H1 (cell line): Measurements from ENCODE around the gene TMEM272. TPM values are rescaled to one million over a fixed set of nuclear protein-coding genes. Genes with fewer than 3 reads are reported as not detected.
A peak's percentile ranks its signal among the peaks of the same experiment; 100 is the strongest.

Experiments used
- CTCF ChIA-PET: fragments of 300-600 bp; sonication (Branson Sonifier 250); formaldehyde crosslinking; loops from one replicate; lab custom pipeline; 2021; ENCODE audit not compliant: partially characterized antibody; lab: Charles Lee
- POLR2A ChIA-PET: fragments of 300-600 bp; sonication (Branson Sonifier 250); formaldehyde crosslinking; loops from one replicate; lab custom pipeline; 2021; ENCODE audit warnings: inconsistent platforms; ENCODE audit not compliant: partially characterized antibody; lab: Charles Lee
- DNase-seq, 2 experiments: peaks; one replicate each; pipeline versions ENCODE4 v3.0.0 to v3.0.0-alpha.2; 2010 to 2022; ENCODE audit warnings: low spot score in 2 of 2, low read depth in 1 of 2, mixed read lengths in 1 of 2
- FAIRE-seq: peaks from 2 replicates; lab custom pipeline; 2011; peaks lifted over from hg19 to GRCh38; lab: Jason Lieb, UNC
- H2AFZ ChIP-seq: 2 replicates; pipeline ENCODE4 v1.8.1; 2012; ENCODE audit warnings: low read length, inconsistent platforms
- H2AK5ac ChIP-seq: 2 replicates; pipeline ENCODE4 v1.6.1; 2013; ENCODE audit warnings: low read depth, low read length
- H2BK120ac ChIP-seq: replicated peaks from 2 replicates; pipeline ENCODE3; 2013; ENCODE audit warnings: low read depth, low read length, inconsistent platforms
- H2BK12ac ChIP-seq: 2 replicates; pipeline ENCODE4 v1.6.1; 2013; ENCODE audit warnings: low read depth, low read length
- H2BK15ac ChIP-seq: 2 replicates; pipeline ENCODE4 v1.6.1; 2013; ENCODE audit warnings: low read length
- H2BK20ac ChIP-seq: 2 replicates; pipeline ENCODE4 v1.6.1; 2013; ENCODE audit warnings: low read length
- H2BK5ac ChIP-seq: 2 replicates; pipeline ENCODE4 v1.6.1; 2013; ENCODE audit warnings: low read depth, low read length
- H3K14ac ChIP-seq: 2 replicates; pipeline ENCODE4 v1.6.1; 2013; ENCODE audit warnings: inconsistent platforms; ENCODE audit not compliant: insufficient read length
- H3K18ac ChIP-seq: 2 replicates; pipeline ENCODE4 v1.6.1; 2013; ENCODE audit warnings: low read length; ENCODE audit errors: extremely low read depth
- H3K23ac ChIP-seq: 2 replicates; pipeline ENCODE4 v1.6.1; 2013; ENCODE audit warnings: inconsistent platforms; ENCODE audit not compliant: insufficient read length
- H3K23me2 ChIP-seq: 2 replicates; pipeline ENCODE4 v1.6.1; 2013; ENCODE audit warnings: low read depth, low read length
- H3K27ac ChIP-seq: 2 replicates; pipeline ENCODE4 v1.6.1; 2011; ENCODE audit warnings: low read depth, low read length, inconsistent platforms
- H3K27me3 ChIP-seq, 4 experiments: replicated peaks in 1 of 4; 1 replicate in 1 of 4; 2 replicates in 3 of 4; pipeline versions ENCODE4 v1.6.1 to v1.8.1; 2011 to 2013; ENCODE audit warnings: low read length in 3 of 4, mild to moderate bottlenecking in 3 of 4, inconsistent platforms in 2 of 4, mixed read lengths in 2 of 4, moderate library complexity in 1 of 4; ENCODE audit not compliant: control insufficient read depth in 3 of 4, insufficient read depth in 3 of 4; ENCODE audit errors: extremely low read depth in 1 of 4
- H3K36me3 ChIP-seq, 4 experiments: 2 replicates each; pipeline versions ENCODE4 v1.6.1 to v1.8.1; 2011 to 2013; ENCODE audit warnings: mild to moderate bottlenecking in 4 of 4, low read length in 3 of 4, moderate library complexity in 2 of 4, control low read depth in 1 of 4, inconsistent platforms in 1 of 4; ENCODE audit not compliant: insufficient read depth in 4 of 4, control insufficient read depth in 2 of 4
- H3K4ac ChIP-seq: replicated peaks from 2 replicates; pipeline ENCODE3; 2013; ENCODE audit warnings: low read length, low read depth, mixed read lengths, inconsistent platforms; ENCODE audit not compliant: insufficient read length
- H3K4me1 ChIP-seq, 4 experiments: replicated peaks in 1 of 4; 1 replicate in 1 of 4; 2 replicates in 3 of 4; pipeline versions ENCODE4 v1.6.1 to v1.8.1; 2011 to 2013; ENCODE audit warnings: low read length in 3 of 4, inconsistent platforms in 2 of 4, mixed read lengths in 1 of 4; ENCODE audit not compliant: insufficient read depth in 4 of 4, control insufficient read depth in 3 of 4
- H3K4me2 ChIP-seq, 2 experiments: 2 replicates each; pipeline versions ENCODE4 v1.6.1 to v1.8.1; 2011 to 2013; ENCODE audit warnings: low read depth in 2 of 2, low read length in 2 of 2, control low read depth in 1 of 2, inconsistent platforms in 1 of 2, mild to moderate bottlenecking in 1 of 2; ENCODE audit not compliant: insufficient read depth in 1 of 2
- H3K4me3 ChIP-seq, 4 experiments: fragments of 200-600, 300-600 bp in 1 of 4; sonication (generic), shearing (Covaris generic), sonication (Bioruptor Twin) in 1 of 4; 2 replicates each; pipeline versions ENCODE4 v1.5.1 to v1.8.1; 2011 to 2016; ENCODE audit warnings: low read length in 4 of 4, low read depth in 3 of 4, control low read depth in 2 of 4, inconsistent platforms in 2 of 4, mild to moderate bottlenecking in 2 of 4, mixed read lengths in 1 of 4, moderate library complexity in 1 of 4; ENCODE audit not compliant: insufficient read depth in 2 of 4; ENCODE audit errors: extremely low read depth in 1 of 4
- H3K56ac ChIP-seq: replicated peaks from 2 replicates; pipeline ENCODE3; 2013; ENCODE audit warnings: low read depth, mild to moderate bottlenecking, mixed read lengths, low read length, inconsistent platforms; ENCODE audit not compliant: insufficient read length
- H3K79me1 ChIP-seq: 2 replicates; pipeline ENCODE4 v1.6.1; 2013; ENCODE audit warnings: low read depth, low read length, control low read depth
- H3K79me2 ChIP-seq, 2 experiments: 2 replicates each; pipeline versions ENCODE4 v1.6.1 to v1.8.1; 2012 to 2013; ENCODE audit warnings: low read length in 2 of 2, mild to moderate bottlenecking in 2 of 2, inconsistent platforms in 1 of 2; ENCODE audit not compliant: insufficient read depth in 2 of 2, control insufficient read depth in 1 of 2
- H3K9ac ChIP-seq, 4 experiments: replicated peaks in 1 of 4; 1 replicate in 1 of 4; 2 replicates in 3 of 4; pipeline versions ENCODE4 v1.6.1 to v1.8.1; 2011 to 2013; ENCODE audit warnings: low read depth in 3 of 4, low read length in 3 of 4, control low read depth in 2 of 4, mild to moderate bottlenecking in 2 of 4, moderate library complexity in 2 of 4, inconsistent platforms in 1 of 4; ENCODE audit errors: extremely low read depth in 1 of 4
- H3K9me3 ChIP-seq, 2 experiments: 2 replicates each; pipeline versions ENCODE4 v1.6.1 to v1.8.1; 2012 to 2013; ENCODE audit warnings: mild to moderate bottlenecking in 2 of 2, moderate library complexity in 2 of 2, control low read depth in 1 of 2, inconsistent platforms in 1 of 2, low read depth in 1 of 2, low read length in 1 of 2, mixed read lengths in 1 of 2; ENCODE audit not compliant: insufficient read depth in 2 of 2
- H4K20me1 ChIP-seq, 2 experiments: replicated peaks in 1 of 2; 2 replicates each; pipeline versions ENCODE3 to v1.8.1; 2011 to 2013; ENCODE audit warnings: inconsistent platforms in 2 of 2, low read length in 2 of 2, mild to moderate bottlenecking in 1 of 2; ENCODE audit not compliant: insufficient read depth in 2 of 2, control insufficient read depth in 1 of 2
- H4K5ac ChIP-seq: 2 replicates; pipeline ENCODE4 v1.6.1; 2013; ENCODE audit warnings: low read length, low read depth, mixed read lengths, inconsistent platforms; ENCODE audit not compliant: insufficient read length
- H4K8ac ChIP-seq: 2 replicates; pipeline ENCODE4 v1.8.0; 2013; ENCODE audit warnings: mild to moderate bottlenecking, moderate library complexity, low read length, inconsistent platforms; ENCODE audit not compliant: insufficient read depth; ENCODE audit errors: extremely low read depth
- H4K91ac ChIP-seq: replicated peaks from 2 replicates; pipeline ENCODE3; 2013; ENCODE audit warnings: low read length, mixed read lengths, inconsistent platforms; ENCODE audit not compliant: insufficient read length
- CHD2 ChIP-seq: IDR thresholded peaks from 2 replicates; pipeline ENCODE4 v1.6.1; 2012; ENCODE audit warnings: low read length, improper control_type of control experiment
- WGBS, 2 experiments: shearing (Covaris generic) in 1 of 2; methylation state at CpG; one replicate each; pipeline versions ENCODE4 v1.1.6 to v1.1.7; 2013 to 2015; ENCODE audit warnings: low lambda C conversion rate in 2 of 2, mixed read lengths in 2 of 2, inconsistent platforms in 1 of 2, low coverage in 1 of 2, missing lambda C conversion rate in 1 of 2; ENCODE audit not compliant: insufficient replicate concordance in 2 of 2, insufficient coverage in 1 of 2, insufficient read length in 1 of 2; ENCODE audit errors: extremely low coverage in 1 of 2, missing lambda C conversion rate in 1 of 2; 5-methylcytosine and 5-hydroxymethylcytosine counted together
- polyA plus RNA-seq, 7 experiments: library from polyadenylated mRNA; depleted of rRNA in 3 of 7; stranded (reverse) in 5 of 7; unstranded in 2 of 7; fragments of >200 nt in 5 of 7; fragments of 200-250 nt in 2 of 7; gene quantifications; 1 replicate in 5 of 7; 2 replicates in 1 of 7; 4 replicates in 1 of 7; pipeline versions ENCODE4 v1.2.1 to v1.2.3, GENCODE V29; 2011 to 2013; ENCODE audit warnings: missing spikeins in 2 of 7, mixed read lengths in 2 of 7
- total RNA-seq: library from RNA; stranded (reverse); fragmentation: NEBNext Ultra II Directional; extraction: Animal tissue kit (Norgen Biotek cat#: 25700); gene quantifications from 2 replicates; pipeline ENCODE4 v1.2.1, GENCODE V29; 2021

TMEM272 gene
- total and polyA plus RNA-seq, 2 of the 8 experiments (the other 6 are each of a cell fraction or from before 2014, with no cell fraction given) = 0.05 TPM; not detected in 1

DNA sequence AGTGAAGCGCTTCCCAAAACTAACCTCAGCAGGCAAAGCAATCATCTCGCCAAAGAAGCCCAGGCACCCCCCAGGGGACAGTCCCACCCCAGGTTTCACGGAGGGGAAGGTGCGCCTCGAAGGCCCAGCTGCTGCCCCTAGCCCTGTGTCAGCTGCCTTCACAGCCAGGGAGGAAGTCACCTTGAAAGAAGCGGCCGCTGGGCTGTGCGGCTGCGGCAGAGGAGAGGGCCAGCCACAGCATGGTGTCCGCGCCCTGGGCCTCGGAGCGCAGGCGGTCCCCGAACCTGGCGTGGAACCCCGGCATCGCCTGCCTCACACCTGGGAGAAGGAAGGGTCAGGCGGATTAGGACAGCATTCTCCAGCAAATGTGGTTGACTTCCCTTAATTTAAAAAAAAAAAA lies 76.0 kb downstream of the TMEM272 start:
- no peaks in the 10 kb centered on the region for H3K36me3 ChIP-seq
- no peak overlapping the region for H3K56ac ChIP-seq
- no peak overlapping the region for H4K91ac ChIP-seq
- H4K20me1 ChIP-seq = peaks cover 0 to 3% of the 10 kb centered on the region in 2 experiments
- H3K27me3 ChIP-seq = no peaks in the 10 kb centered on the region
- FAIRE-seq (no peak), DNase-seq (no peak)
- no peak overlapping the region for H2AFZ ChIP-seq
- no peak overlapping the region for H2BK12ac ChIP-seq
- H4K5ac ChIP-seq = no peak overlapping the region
- H3K79me2 ChIP-seq = no peaks in the 10 kb centered on the region
- H2AK5ac ChIP-seq = no peak overlapping the region
- H3K14ac ChIP-seq = no peak overlapping the region
- WGBS, 2 experiments = 86% methylated on average over 19 of the region's 19 CpGs; no CpG with 5 or more reads in 1 of the 2 experiments
- peak overlapping the region in 1 of 2 experiments; percentile 17; a peak in 1 of 4 replicates for H3K4me2 ChIP-seq
- no peak overlapping the region for H2BK20ac ChIP-seq
- H3K4me3 ChIP-seq = no peak overlapping the region
- H3K9me3 ChIP-seq = no peaks in the 10 kb centered on the region
- ChIA-PET POLR2A (interaction anchor here (1.1 to 2.5 kb wide), 3 partner anchors 21 to 316 kb away, joined by 3 to 11 read pairs (median 3); partner anchors contain the start of gene INTS6), CTCF (interaction anchor here (0.8 to 4.3 kb wide), 18 partner anchors 11 to 447 kb away, joined by 3 to 38 read pairs (median 4); no protein-coding TSS in a partner anchor)
- H3K79me1 ChIP-seq = no peaks in the 10 kb centered on the region
- no peak overlapping the region for H2BK5ac ChIP-seq
- no peak for TF ChIP-seq CHD2
- H4K8ac ChIP-seq = no peak overlapping the region; the same call in 1 of the 2 replicates
- H2BK120ac ChIP-seq = no peak overlapping the region
- no peak overlapping the region for H3K4ac ChIP-seq
- H3K9ac ChIP-seq = no peak overlapping the region
- H3K23ac ChIP-seq = no peak overlapping the region
- H3K4me1 ChIP-seq = peaks cover 7 to 12% (median 9%) of the 10 kb centered on the region in 4 experiments
- no peak overlapping the region for H2BK15ac ChIP-seq
- H3K27ac ChIP-seq = no peak overlapping the region
- no peaks in the 10 kb centered on the region for H3K23me2 ChIP-seq
- H3K18ac ChIP-seq = no peak overlapping the region
